Cerebellar cortex (tissue), 1 donor: Measurements from ENCODE around the gene CELA2A.
"Not testable (repeated sequence)": the region's sequence is repeated elsewhere in the genome, so short reads cannot be mapped to it uniquely, and the experiment has no call there.

Source experiments
- DNase-seq: peaks from one replicate; pipeline ENCODE4 v3.0.0-alpha.2; 2015; ENCODE audit warnings: low spot score

CELA2A gene

GRCh38 chr1:15444468-15445389 lies 11.8 kb upstream of the CELA2A start:
- no peak for DNase-seq

- no peak for DNase-seq
Measured at GRCh38 chr1:15445390-15446122, 11.0 kb upstream of the CELA2A start.

GRCh38 chr1:15446212-15446611 lies 10.3 kb upstream of the CELA2A start:
- DNase-seq = no peak

DNA sequence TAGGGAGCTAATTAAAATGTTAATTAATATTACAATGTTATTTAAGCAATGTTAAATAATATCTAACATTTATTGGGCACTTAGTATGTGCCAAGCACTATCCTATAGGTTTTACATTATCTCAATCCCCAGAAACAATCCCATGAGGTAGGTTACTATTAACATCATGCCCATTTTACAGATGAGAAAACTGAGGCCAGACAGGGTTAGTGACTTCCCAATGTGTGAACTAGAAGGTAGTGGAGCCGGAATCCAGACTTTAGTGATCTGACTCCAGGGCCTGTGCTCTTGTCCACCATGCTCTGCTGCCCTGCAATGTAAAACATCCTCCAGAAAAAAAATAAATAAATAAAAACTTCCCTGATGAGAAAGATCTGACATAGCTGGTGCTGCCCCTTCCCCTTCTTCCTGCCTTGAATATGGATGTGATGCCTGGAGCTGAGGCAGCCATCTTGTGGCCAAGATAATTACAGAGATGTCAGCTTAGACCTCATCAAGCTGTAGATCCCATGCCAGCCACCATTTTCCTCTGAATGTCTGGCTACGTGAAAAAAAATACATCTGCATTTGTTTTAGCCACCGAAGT lies 7.6 kb upstream of the CELA2A start:
- no peak for DNase-seq

DNA sequence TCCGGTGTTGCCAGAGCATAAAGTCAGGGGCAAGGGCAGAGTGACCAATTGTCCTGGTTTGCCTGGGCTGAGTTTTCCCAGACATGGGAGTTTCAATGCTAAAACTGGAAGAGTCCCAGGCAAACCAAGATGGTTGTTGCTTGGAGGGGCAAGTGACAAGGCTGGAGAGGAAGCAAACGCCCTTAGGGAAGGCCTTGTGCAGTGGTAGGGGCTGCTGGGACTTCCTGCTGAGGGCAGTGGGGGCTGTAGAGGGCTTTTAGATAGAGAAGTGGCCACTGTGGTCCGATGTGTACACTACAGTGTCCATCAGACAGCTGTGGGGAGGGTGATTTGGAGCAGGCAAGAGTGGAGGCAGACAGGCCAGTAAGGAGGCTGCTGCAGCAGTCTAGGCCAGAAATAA lies 7.0 kb upstream of the CELA2A start:
- no peak for DNase-seq

GRCh38 chr1:15451014-15451722 lies 5.4 kb upstream of the CELA2A start:
- no peak for DNase-seq

DNA sequence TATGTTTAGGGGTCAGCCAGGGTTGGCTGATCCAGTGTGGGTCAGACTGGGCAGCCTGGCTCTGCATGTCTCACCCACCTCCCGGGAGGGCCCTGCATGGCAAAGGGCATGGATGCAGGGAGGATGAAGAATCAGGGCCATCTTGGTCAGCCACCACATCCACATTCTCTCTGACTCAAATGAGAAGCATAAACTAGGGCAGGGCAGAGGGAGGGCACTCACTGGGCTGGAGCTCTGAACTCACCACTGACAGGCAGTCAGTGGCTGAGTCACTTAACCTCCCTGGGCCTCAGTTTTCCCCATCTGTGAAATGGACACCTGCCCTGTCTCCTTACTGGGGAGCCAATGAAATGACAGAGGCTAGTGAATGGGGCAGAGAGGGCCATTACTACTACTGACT lies 4.3 kb upstream of the CELA2A start:
- DNase-seq = no peak

- no peak for DNase-seq
Measured at GRCh38 chr1:15452866-15453571, 3.5 kb upstream of the CELA2A start.

DNA sequence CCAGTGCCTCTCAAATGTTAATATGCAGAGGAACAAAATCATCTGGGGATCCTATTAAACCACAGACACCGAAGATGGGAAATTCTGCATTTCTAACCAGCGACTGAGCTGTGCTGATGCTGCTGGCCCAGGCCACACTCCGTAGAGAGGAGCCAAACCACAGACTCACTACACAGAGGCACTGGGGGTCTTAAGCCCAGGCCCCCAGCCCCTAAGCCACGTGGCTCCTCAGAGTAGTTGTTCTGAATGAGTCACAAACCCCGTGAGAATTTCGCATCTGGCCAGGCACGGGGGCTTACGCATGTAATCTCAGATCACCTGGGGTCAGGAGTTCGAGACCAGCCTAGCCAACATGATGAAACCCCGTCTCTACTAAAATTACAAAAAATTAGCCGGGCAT lies 2.8 kb upstream of the CELA2A start:
- no peak for DNase-seq

- DNase-seq = no peak
Measured at GRCh38 chr1:15454256-15454655, 2.3 kb upstream of the CELA2A start.

DNA sequence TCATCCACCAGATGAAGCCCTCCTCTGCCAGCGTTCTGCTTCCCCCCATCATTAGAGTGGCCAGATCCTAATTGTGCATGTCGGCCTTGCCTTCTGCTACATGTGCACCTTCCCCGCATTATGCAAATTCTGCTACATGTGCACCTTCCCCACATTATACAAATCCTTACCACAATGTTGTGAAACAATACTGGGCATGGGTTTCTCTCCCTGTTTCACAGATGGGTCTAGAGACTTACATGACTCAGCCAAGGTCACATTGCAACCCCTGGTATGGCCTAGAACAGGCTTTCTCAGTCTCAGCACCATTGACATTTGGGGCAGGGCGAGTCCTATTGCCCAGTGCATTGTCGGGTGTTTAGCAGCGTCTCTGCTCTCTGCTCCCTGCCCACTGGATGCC lies 1.0 kb upstream of the CELA2A start:
- no peak for DNase-seq

GRCh38 chr1:15457585-15457984 lies 1.1 kb downstream of the CELA2A start:
- DNase-seq = no peak

GRCh38 chr1:15458388-15458787 lies 1.9 kb downstream of the CELA2A start:
- not testable (repeated sequence) for DNase-seq

DNA sequence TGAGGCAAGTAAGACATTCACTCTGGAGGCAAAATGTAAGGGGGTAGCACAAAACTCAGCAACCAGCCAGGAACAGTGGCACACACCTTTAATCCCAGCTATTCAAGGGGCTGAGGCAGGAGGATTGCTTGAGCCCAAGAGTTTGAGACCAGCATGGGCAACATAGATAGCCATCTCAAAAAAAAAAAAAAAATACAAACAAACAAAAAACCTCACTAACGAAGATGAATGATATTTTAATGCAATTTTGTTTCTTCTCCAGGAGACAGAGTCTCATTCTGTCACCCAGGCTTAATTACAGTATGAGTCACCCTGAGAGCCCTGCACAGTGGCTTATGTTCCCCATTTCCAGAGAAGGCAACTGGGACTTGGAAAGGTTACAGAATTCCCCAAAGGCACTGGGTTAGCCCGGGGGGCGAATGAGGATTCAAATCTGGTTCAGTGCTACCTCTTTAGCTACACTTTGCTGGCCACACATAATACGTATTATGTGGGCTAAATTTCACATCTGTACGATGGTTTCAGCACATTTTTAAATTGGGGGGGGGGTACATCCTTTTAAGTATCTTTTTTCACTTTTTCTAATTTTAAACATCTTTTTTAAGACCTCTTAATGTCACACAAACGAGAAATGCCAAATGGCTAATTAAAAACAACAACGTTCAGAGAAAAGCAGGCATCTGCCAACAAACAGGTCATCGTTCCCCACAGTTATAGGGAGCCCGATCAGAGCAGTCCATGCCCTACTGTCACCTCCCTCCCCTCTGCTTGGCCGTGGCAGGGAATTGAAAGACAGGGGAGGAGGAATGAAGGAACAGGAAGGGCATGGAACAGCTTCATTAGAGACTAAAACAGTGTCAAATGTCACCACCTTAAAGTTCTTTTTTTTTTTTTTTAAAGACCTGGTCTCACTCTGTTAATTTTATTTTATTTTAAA lies 3.5 kb downstream of the CELA2A start:
- DNase-seq = no peak

GRCh38 chr1:15460708-15461095 lies 4.2 kb downstream of the CELA2A start:
- DNase-seq = no peak

DNA sequence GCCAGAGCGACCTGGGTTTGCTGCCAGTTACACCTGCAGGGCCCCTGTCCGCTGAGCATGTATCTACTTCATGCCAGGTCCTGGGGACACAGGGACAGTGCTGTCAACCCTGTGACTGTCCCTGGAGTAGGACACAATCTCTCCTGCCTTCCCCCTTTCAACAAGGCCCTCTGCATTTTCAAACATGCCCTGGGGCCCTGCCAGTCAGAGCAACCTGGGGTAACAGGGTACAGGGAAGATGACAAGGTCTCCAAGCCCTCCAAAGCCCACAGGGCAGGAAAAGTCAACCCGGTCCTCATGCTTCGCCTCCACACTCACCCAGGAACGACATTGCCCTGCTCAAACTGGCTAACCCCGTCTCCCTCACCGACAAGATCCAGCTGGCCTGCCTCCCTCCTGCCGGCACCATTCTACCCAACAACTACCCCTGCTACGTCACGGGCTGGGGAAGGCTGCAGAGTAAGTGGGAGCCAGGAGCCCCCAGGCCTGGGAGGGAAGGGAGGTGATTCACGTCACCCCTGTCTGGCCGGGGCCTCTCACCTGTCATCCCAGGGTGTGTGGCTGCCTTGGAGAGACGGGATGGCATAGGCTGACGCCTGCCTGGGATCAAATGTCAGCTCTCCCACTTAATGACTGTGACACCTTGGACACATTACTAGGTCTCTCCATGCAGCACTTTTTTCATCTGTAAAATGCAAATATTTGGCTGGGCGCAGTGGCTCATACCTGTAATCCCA lies 6.7 kb downstream of the CELA2A start:
- not testable (repeated sequence) for DNase-seq

DNA sequence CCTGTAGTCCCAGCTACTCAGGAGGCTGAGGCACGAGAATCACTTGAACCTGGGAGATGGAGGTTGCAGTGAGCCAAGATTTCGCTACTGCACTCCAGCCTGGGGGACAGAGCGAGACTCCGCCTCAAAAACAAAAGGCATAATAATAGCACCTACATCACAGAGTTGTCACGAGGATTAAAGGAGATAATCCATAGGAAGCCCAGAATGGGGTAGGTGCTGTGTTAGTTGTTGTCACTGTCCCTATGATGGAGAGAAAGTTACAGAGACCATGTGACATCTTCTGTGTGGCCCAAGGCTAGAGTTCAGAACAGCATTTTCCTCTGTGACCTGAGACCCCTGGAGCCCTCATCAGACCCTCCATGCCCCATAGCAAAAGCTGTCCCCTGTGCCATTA lies 7.4 kb downstream of the CELA2A start:
- DNase-seq = not testable (repeated sequence)

- DNase-seq = no peak
Measured at GRCh38 chr1:15465674-15466073, 9.1 kb downstream of the CELA2A start.

GRCh38 chr1:15466955-15467625 lies 10.6 kb downstream of the CELA2A start:
- not testable (repeated sequence) for DNase-seq
